ENCODE data around the gene RFX1.
A peak's percentile ranks its signal among the peaks of the same experiment; 100 is the strongest.

The RFX1 gene

GRCh38 chr19:13934785-13935109 lies 71.4 kb downstream of the RFX1 start (continued):
- no peak for TF ChIP-seq ZNF501 (tag by site-specific recombination; IDR thresholded peaks at IDR 0.05)
- TF ChIP-seq ZNF785 (tag by site-specific recombination; IDR thresholded peaks at IDR 0.05) = no peak; the same call in 1 of the 2 replicates
- no peak for TF ChIP-seq ZBTB7A (tag by site-specific recombination; IDR thresholded peaks at IDR 0.05; ENCODE audit: low read depth)

- Histone ChIP-seq H3K4me1 (ENCODE audit: control insufficient read depth, insufficient read depth, low read length) (no peaks in the 10 kb centered on the region), H3K4me3 (ENCODE audit: low read depth, low read length) (no peak overlapping the region), H3K9me3 (ENCODE audit: control insufficient read depth, insufficient read depth, low read depth, low read length) (no peaks in the 10 kb centered on the region), H3K27ac (ENCODE audit: extremely low read depth, low read depth, low read length) (no peak overlapping the region), H3K36me3 (ENCODE audit: control insufficient read depth in 2 of 2, insufficient read depth in 1 of 2, low read length in 2 of 2) (peaks cover 0 to 23% of the 10 kb centered on the region in 2 experiments; a peak in 1 of 3 replicates)
- POLR2A ChIA-PET = no interaction called here
- CTCF ChIA-PET = interaction anchor here (1.3 to 2.1 kb wide), 2 partner anchors 20 to 115 kb away, joined by 4 to 8 read pairs; no protein-coding TSS in a partner anchor
- TF ChIP-seq ZNF488 (tag by site-specific recombination; IDR thresholded peaks at IDR 0.05) = no peak
Observed at GRCh38 chr19:13932911-13933393, 73.2 kb downstream of the RFX1 start.

GRCh38 chr19:13932149-13932637 lies 73.9 kb downstream of the RFX1 start:
- H3K36me3 ChIP-seq (ENCODE audit: control insufficient read depth in 2 of 2, insufficient read depth in 1 of 2, low read length in 2 of 2) = peaks cover 0 to 28% of the 10 kb centered on the region in 2 experiments; a peak in 2 of 3 replicates
- no peak for TF ChIP-seq ELK4 (IDR thresholded peaks at IDR 0.05; ENCODE audit: borderline replicate concordance, low read depth, low read length)
- TF ChIP-seq PRDM1 (tag by site-specific recombination; IDR thresholded peaks at IDR 0.05) = no peak
- peak; percentile 95 for TF ChIP-seq ZNF121 (tag by site-specific recombination; IDR thresholded peaks at IDR 0.05)
- TF ChIP-seq ZNF645 (tag by site-specific recombination; IDR thresholded peaks at IDR 0.05) = no peak
- TF ChIP-seq ZNF521 (tag by site-specific recombination; IDR thresholded peaks at IDR 0.05) = no peak
- no peak for TF ChIP-seq ZNF169 (tag by site-specific recombination; IDR thresholded peaks at IDR 0.05)
- TF ChIP-seq ZNF701 (tag by site-specific recombination; IDR thresholded peaks at IDR 0.05) = no peak
- TF ChIP-seq ZNF211 (tag by site-specific recombination; IDR thresholded peaks at IDR 0.05; ENCODE audit: low read depth) = no peak
- ChIA-PET CTCF (no interaction called here), POLR2A (interaction anchor here (1.8 kb wide), 1 partner anchor 11 kb away, joined by 7 read pairs; no protein-coding TSS in a partner anchor)
- H3K27ac ChIP-seq (ENCODE audit: extremely low read depth, low read depth, low read length) = no peak overlapping the region
- no peaks in the 10 kb centered on the region for H3K4me1 ChIP-seq (ENCODE audit: control insufficient read depth, insufficient read depth, low read length)
- H3K4me3 ChIP-seq (ENCODE audit: low read depth, low read length) = no peak overlapping the region
- no peaks in the 10 kb centered on the region for H3K9me3 ChIP-seq (ENCODE audit: control insufficient read depth, insufficient read depth, low read depth, low read length)

- CTCF ChIA-PET = interaction anchor here (1.0 kb wide), 1 partner anchor 144 kb away, joined by 5 read pairs; no protein-coding TSS in a partner anchor
- POLR2A ChIA-PET = interaction anchor here (0.6 to 1.8 kb wide), 4 partner anchors 10 to 167 kb away, joined by 3 to 7 read pairs (median 4); no protein-coding TSS in a partner anchor
Observed at GRCh38 chr19:13931391-13932148, 74.5 kb downstream of the RFX1 start.

More at GRCh38 chr19:13931391-13932148, 74.5 kb downstream of the RFX1 start:
- peaks cover 0 to 34% of the 10 kb centered on the region in 2 experiments; a peak in 2 of 3 replicates for H3K36me3 ChIP-seq (ENCODE audit: control insufficient read depth in 2 of 2, insufficient read depth in 1 of 2, low read length in 2 of 2)
- H3K4me3 ChIP-seq (ENCODE audit: low read depth, low read length) = no peak overlapping the region
- H3K4me1 ChIP-seq (ENCODE audit: control insufficient read depth, insufficient read depth, low read length) = no peaks in the 10 kb centered on the region
- TF ChIP-seq ZNF654 (tag by site-specific recombination; IDR thresholded peaks at IDR 0.05; ENCODE audit: low read depth) = no peak
- peak; percentile 20; the same call in 1 of the 2 replicates for TF ChIP-seq ZIC2 (tag by site-specific recombination; IDR thresholded peaks at IDR 0.05)
- H3K9me3 ChIP-seq (ENCODE audit: control insufficient read depth, insufficient read depth, low read depth, low read length) = no peaks in the 10 kb centered on the region
- no peak overlapping the region for H3K27ac ChIP-seq (ENCODE audit: extremely low read depth, low read depth, low read length)
